T-helper 2 cell treated with Interferon-gamma antibody and Interleukin-4, amounts not matched to agents 5 μg/mL and 100 μg/mL, for 36 hours (primary cell): ENCODE measurements around the gene CSNK2A1.
"Not testable (repeated sequence)": the region's sequence is repeated elsewhere in the genome, so short reads cannot be mapped to it uniquely, and the experiment has no call there.

ENCODE experiments used
- DNase-seq: peaks from one replicate; pipeline ENCODE4 v3.0.0; 2021; ENCODE audit warnings: low spot score
- H3K27ac Mint-ChIP-seq: one replicate; pipeline ENCODE4 v1.8.0; 2021; ENCODE audit warnings: mild to moderate bottlenecking, mixed read lengths
- H3K27me3 Mint-ChIP-seq: one replicate; pipeline ENCODE4 v1.8.0; 2021; ENCODE audit warnings: low read depth, mixed read lengths
- H3K36me3 Mint-ChIP-seq: one replicate; pipeline ENCODE4 v1.8.0; 2021; ENCODE audit warnings: low read depth, mixed read lengths
- H3K4me1 Mint-ChIP-seq: one replicate; pipeline ENCODE4 v1.8.0; 2021; ENCODE audit warnings: low read depth, mixed read lengths
- H3K4me3 Mint-ChIP-seq: one replicate; pipeline ENCODE4 v1.8.0; 2022; ENCODE audit warnings: mild to moderate bottlenecking, moderate library complexity, mixed read lengths
- H3K9me3 Mint-ChIP-seq: one replicate; pipeline ENCODE4 v1.8.0; 2021; ENCODE audit warnings: mixed read lengths

The CSNK2A1 gene

GRCh38 chr20:543369-544152 is at the start of gene CSNK2A1:
Gene CSNK2A1, minus strand, starts transcription at chr20:543790. Its CDS starts 35,239 bp downstream, at chr20:508551.
- Mint-ChIP-seq H3K4me1 (peaks cover 28% of the 10 kb centered on the region), H3K36me3 (peaks cover 41% of the 10 kb centered on the region), H3K27me3 (peaks cover 10% of the 10 kb centered on the region), H3K4me3 (peak within 1 kb of the TSS; percentile 89), H3K9me3 (peaks cover 24% of the 10 kb centered on the region), H3K27ac (peak within 1 kb of the TSS; percentile 93)
- DNase-seq = peak; percentile 94

- no peaks in the 10 kb centered on the region for H3K36me3 Mint-ChIP-seq
- no peaks in the 10 kb centered on the region for H3K4me1 Mint-ChIP-seq
- H3K4me3 Mint-ChIP-seq = no peak overlapping the region
- H3K27me3 Mint-ChIP-seq = peaks cover 9% of the 10 kb centered on the region
- no peak overlapping the region for H3K27ac Mint-ChIP-seq
- DNase-seq = no peak
- no peaks in the 10 kb centered on the region for H3K9me3 Mint-ChIP-seq
These were observed 48.9 kb upstream of the CSNK2A1 start for GRCh38 chr20:592506-592905.

GRCh38 chr20:591941-592340 is 48.4 kb upstream of the CSNK2A1 start:
- no peaks in the 10 kb centered on the region for H3K36me3 Mint-ChIP-seq
- DNase-seq = no peak
- H3K4me3 Mint-ChIP-seq = no peak overlapping the region
- H3K27me3 Mint-ChIP-seq = peaks cover 9% of the 10 kb centered on the region
- H3K27ac Mint-ChIP-seq = no peak overlapping the region
- no peaks in the 10 kb centered on the region for H3K4me1 Mint-ChIP-seq
- H3K9me3 Mint-ChIP-seq = no peaks in the 10 kb centered on the region

GRCh38 chr20:588932-589672 is 45.5 kb upstream of the CSNK2A1 start:
- Mint-ChIP-seq H3K4me3 (no peak overlapping the region), H3K9me3 (no peaks in the 10 kb centered on the region), H3K36me3 (no peaks in the 10 kb centered on the region), H3K4me1 (no peaks in the 10 kb centered on the region), H3K27ac (no peak overlapping the region), H3K27me3 (peaks cover 11% of the 10 kb centered on the region)
- no peak for DNase-seq

GRCh38 chr20:588476-588875 is 44.9 kb upstream of the CSNK2A1 start:
- no peak overlapping the region for H3K4me3 Mint-ChIP-seq
- peaks cover 11% of the 10 kb centered on the region for H3K27me3 Mint-ChIP-seq
- no peak for DNase-seq
- no peak overlapping the region for H3K27ac Mint-ChIP-seq
- no peaks in the 10 kb centered on the region for H3K4me1 Mint-ChIP-seq
- no peaks in the 10 kb centered on the region for H3K36me3 Mint-ChIP-seq
- H3K9me3 Mint-ChIP-seq = no peaks in the 10 kb centered on the region

GRCh38 chr20:584971-585301 is 41.3 kb upstream of the CSNK2A1 start:
- Mint-ChIP-seq H3K27me3 (peaks cover 7% of the 10 kb centered on the region), H3K36me3 (no peaks in the 10 kb centered on the region), H3K4me3 (no peak overlapping the region), H3K4me1 (no peaks in the 10 kb centered on the region), H3K9me3 (no peaks in the 10 kb centered on the region), H3K27ac (no peak overlapping the region)
- DNase-seq = no peak

- Mint-ChIP-seq H3K4me3 (no peak overlapping the region), H3K9me3 (no peaks in the 10 kb centered on the region), H3K27ac (no peak overlapping the region), H3K36me3 (no peaks in the 10 kb centered on the region), H3K27me3 (peaks cover 7% of the 10 kb centered on the region), H3K4me1 (no peaks in the 10 kb centered on the region)
- DNase-seq = no peak
These were observed 40.8 kb upstream of the CSNK2A1 start for GRCh38 chr20:584161-584970.

GRCh38 chr20:582204-582603 is 38.6 kb upstream of the CSNK2A1 start:
- H3K27ac Mint-ChIP-seq = no peak overlapping the region
- no peak for DNase-seq
- peaks cover 7% of the 10 kb centered on the region for H3K27me3 Mint-ChIP-seq
- H3K4me1 Mint-ChIP-seq = no peaks in the 10 kb centered on the region
- no peaks in the 10 kb centered on the region for H3K9me3 Mint-ChIP-seq
- no peaks in the 10 kb centered on the region for H3K36me3 Mint-ChIP-seq
- H3K4me3 Mint-ChIP-seq = no peak overlapping the region

- H3K36me3 Mint-ChIP-seq, H3K4me3 Mint-ChIP-seq, H3K9me3 Mint-ChIP-seq, H3K4me1 Mint-ChIP-seq, H3K27ac Mint-ChIP-seq, DNase-seq, H3K27me3 Mint-ChIP-seq: not testable (repeated sequence)
These were observed 35.5 kb upstream of the CSNK2A1 start for GRCh38 chr20:578940-579690.

GRCh38 chr20:577167-577791 is 33.7 kb upstream of the CSNK2A1 start:
- no peaks in the 10 kb centered on the region for H3K36me3 Mint-ChIP-seq
- no peak overlapping the region for H3K4me3 Mint-ChIP-seq
- no peaks in the 10 kb centered on the region for H3K9me3 Mint-ChIP-seq
- peaks cover 15% of the 10 kb centered on the region for H3K27me3 Mint-ChIP-seq
- H3K4me1 Mint-ChIP-seq = no peaks in the 10 kb centered on the region
- H3K27ac Mint-ChIP-seq = no peak overlapping the region
- no peak for DNase-seq

- no peaks in the 10 kb centered on the region for H3K9me3 Mint-ChIP-seq
- no peaks in the 10 kb centered on the region for H3K4me1 Mint-ChIP-seq
- H3K27ac Mint-ChIP-seq = no peak overlapping the region
- H3K4me3 Mint-ChIP-seq = no peak overlapping the region
- no peak for DNase-seq
- H3K36me3 Mint-ChIP-seq = no peaks in the 10 kb centered on the region
- peaks cover 19% of the 10 kb centered on the region for H3K27me3 Mint-ChIP-seq
These were observed 32.6 kb upstream of the CSNK2A1 start for GRCh38 chr20:576156-576555.

- no peak overlapping the region for H3K27ac Mint-ChIP-seq
- no peaks in the 10 kb centered on the region for H3K4me1 Mint-ChIP-seq
- H3K27me3 Mint-ChIP-seq = peaks cover 19% of the 10 kb centered on the region
- H3K9me3 Mint-ChIP-seq = no peaks in the 10 kb centered on the region
- no peak overlapping the region for H3K4me3 Mint-ChIP-seq
- DNase-seq = no peak
- no peaks in the 10 kb centered on the region for H3K36me3 Mint-ChIP-seq
These were observed 31.6 kb upstream of the CSNK2A1 start for GRCh38 chr20:575230-575629.

- H3K9me3 Mint-ChIP-seq = no peaks in the 10 kb centered on the region
- peaks cover 25% of the 10 kb centered on the region for H3K27me3 Mint-ChIP-seq
- no peak overlapping the region for H3K27ac Mint-ChIP-seq
- no peaks in the 10 kb centered on the region for H3K36me3 Mint-ChIP-seq
- no peaks in the 10 kb centered on the region for H3K4me1 Mint-ChIP-seq
- H3K4me3 Mint-ChIP-seq = no peak overlapping the region
- no peak for DNase-seq
These were observed 30.8 kb upstream of the CSNK2A1 start for GRCh38 chr20:574297-574942.
